Thymus (tissue), 11 donors: ENCODE measurements around the gene NSFL1C. TPM values are rescaled to one million over a fixed set of nuclear protein-coding genes. Genes with fewer than 3 reads are reported as not detected.
"Not testable (repeated sequence)": the region's sequence is repeated elsewhere in the genome, so short reads cannot be mapped to it uniquely, and the experiment has no call there.

Source experiments
- DNase-seq, 9 donors: peaks; one replicate each; pipeline ENCODE4 v3.0.0-alpha.2; 2013; ENCODE audit warnings: low spot score in 9 of 9, low read depth in 6 of 9, missing footprints in 1 of 9
- H3K27ac ChIP-seq, 2 donors: one replicate each; pipeline ENCODE4 v1.5.1; 2013; ENCODE audit warnings: control low read depth in 1 of 2, low read depth in 1 of 2, low read length in 1 of 2, mild to moderate bottlenecking in 1 of 2, moderate library complexity in 1 of 2
- H3K27me3 ChIP-seq, 2 donors: one replicate each; pipeline ENCODE4 v1.5.1; 2013; ENCODE audit warnings: low read length in 1 of 2; ENCODE audit not compliant: control insufficient read depth in 2 of 2, insufficient read depth in 1 of 2
- H3K36me3 ChIP-seq, 2 donors: one replicate each; pipeline ENCODE4 v1.5.1; 2013; ENCODE audit warnings: low read length in 1 of 2, mild to moderate bottlenecking in 1 of 2, moderate library complexity in 1 of 2; ENCODE audit not compliant: control insufficient read depth in 2 of 2, insufficient read depth in 2 of 2
- H3K4me1 ChIP-seq, 2 donors: one replicate each; pipeline ENCODE4 v1.5.1; 2013; ENCODE audit warnings: low read length in 2 of 2; ENCODE audit not compliant: control insufficient read depth in 2 of 2, insufficient read depth in 2 of 2
- H3K4me3 ChIP-seq, 2 donors: one replicate each; pipeline ENCODE4 v1.5.1; 2013; ENCODE audit warnings: low read length in 2 of 2, control low read depth in 1 of 2, mild to moderate bottlenecking in 1 of 2
- H3K9me3 ChIP-seq, 2 donors: one replicate each; pipeline ENCODE4 v1.5.1; 2013; ENCODE audit warnings: low read length in 1 of 2, mild to moderate bottlenecking in 1 of 2; ENCODE audit not compliant: control insufficient read depth in 2 of 2, insufficient read depth in 1 of 2
- WGBS: extraction: QIAGEN DNeasy Blood & Tissue Kit; methylation state at CpG from one replicate; pipeline ENCODE4 v1.1.7; 2013; 5-methylcytosine and 5-hydroxymethylcytosine counted together
- polyA plus RNA-seq: library from polyadenylated mRNA; stranded (reverse); fragments of 200-250 nt; gene quantifications from one replicate; pipeline ENCODE4 v1.2.3, GENCODE V29; 2013
- total RNA-seq: library from RNA; stranded (reverse); fragments of 120-200 nt; gene quantifications from one replicate; pipeline ENCODE4 v1.2.4, GENCODE V29; 2013
- donor health status: healthy.

NSFL1C gene
- total and polyA plus RNA-seq, 2 donors, result 36.1 to 48.0 TPM

DNA sequence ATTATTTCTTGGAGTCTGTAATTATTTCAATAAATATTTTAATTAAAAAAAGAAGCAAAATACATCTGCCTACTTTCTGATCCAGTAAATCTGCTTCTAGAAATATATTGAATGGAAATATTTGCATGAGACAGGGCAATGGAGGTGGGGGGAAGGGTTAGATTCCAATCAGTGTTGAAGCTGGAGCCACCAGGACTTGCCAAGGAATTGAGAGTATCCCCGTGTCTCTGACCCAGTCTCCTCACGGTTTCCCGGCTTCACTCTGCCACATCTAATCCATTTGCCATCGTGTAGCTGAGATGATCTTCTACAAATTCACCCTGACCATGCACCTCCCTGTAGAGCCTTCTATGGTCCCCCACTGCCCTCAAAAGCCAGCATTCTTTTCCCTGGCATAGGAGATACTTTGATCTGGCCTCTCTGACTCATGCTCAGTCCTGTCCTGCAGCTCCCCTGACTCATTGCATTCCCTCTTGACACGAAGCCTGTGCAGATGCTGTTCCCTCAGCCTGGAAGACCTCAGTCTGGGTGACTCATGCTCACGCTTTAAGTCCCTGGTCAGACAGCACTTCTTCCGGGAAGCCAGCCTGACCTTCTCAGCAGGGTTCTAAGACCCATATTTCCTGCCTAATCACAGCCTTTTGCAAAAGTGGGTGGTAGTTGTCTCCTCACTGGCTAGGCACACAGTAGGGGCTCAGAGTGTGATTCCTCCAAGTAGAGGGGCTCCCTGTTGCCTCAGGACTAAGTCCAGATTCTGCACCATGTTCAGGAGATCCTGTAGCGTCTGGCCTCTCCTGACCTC lies 50.8 kb downstream of the NSFL1C start:
- Histone ChIP-seq H3K27ac (no peak overlapping the region), H3K4me3 (no peak overlapping the region), H3K9me3 (peaks cover 0 to 1% of the 10 kb centered on the region in 2 donors), H3K4me1 (no peaks in the 10 kb centered on the region), H3K27me3 (peaks cover 0 to 2% of the 10 kb centered on the region in 2 donors), H3K36me3 (no peaks in the 10 kb centered on the region)
- DNase-seq, result no peak
- 96% methylated on average over 8 of the region's 8 CpGs for WGBS

DNA sequence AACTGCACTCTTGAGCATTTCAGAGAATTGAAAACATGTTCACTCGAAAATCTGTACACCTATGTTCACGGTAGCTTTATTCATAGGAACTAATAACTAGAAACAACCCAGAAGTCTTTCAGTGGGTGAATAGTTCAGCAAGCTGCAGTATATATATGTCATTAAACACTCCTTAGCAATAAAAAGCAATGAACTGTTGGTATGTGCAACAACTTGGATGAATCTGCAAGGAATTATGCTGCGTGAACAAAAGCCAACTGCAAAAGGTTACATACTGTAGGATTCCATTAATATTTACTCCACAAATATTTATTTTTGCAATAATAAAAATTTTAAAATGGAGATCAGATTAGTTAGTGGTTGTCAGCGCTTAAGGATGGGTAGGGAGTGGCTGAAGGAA lies 51.7 kb downstream of the NSFL1C start:
- no peak for DNase-seq
- no peaks in the 10 kb centered on the region for H3K4me1 ChIP-seq
- H3K4me3 ChIP-seq, result no peak overlapping the region
- H3K36me3 ChIP-seq, result no peaks in the 10 kb centered on the region
- H3K27me3 ChIP-seq, result peaks cover 0 to 2% of the 10 kb centered on the region in 2 donors
- H3K9me3 ChIP-seq, result peaks cover 0 to 1% of the 10 kb centered on the region in 2 donors
- WGBS, result 96% methylated on average over 4 of the region's 4 CpGs
- no peak overlapping the region for H3K27ac ChIP-seq

DNA sequence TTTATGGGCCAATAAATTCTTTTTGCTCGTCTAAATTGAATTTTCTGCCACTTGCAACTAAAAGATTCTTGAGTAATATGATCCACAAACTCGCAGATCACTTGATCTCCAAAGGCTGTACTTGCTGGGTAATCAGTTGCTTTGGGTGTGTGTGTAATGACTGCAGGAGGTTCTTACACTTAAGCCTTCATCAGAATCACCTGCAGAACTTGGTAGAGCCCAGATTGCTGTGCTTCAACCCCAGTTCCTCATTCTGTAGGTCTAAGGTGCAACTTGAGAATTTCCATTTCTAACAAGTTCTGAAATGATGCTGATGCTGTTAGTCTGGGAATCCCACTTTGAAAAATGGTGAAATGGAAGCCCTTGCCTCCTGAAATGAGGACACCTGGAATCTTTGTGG lies 60.8 kb downstream of the NSFL1C start:
- Histone ChIP-seq H3K27ac (no peak overlapping the region), H3K4me3 (no peak overlapping the region), H3K4me1 (no peaks in the 10 kb centered on the region), H3K9me3 (no peaks in the 10 kb centered on the region), H3K27me3 (no peaks in the 10 kb centered on the region), H3K36me3 (no peaks in the 10 kb centered on the region)
- DNase-seq, result no peak
- 71% methylated on average over 2 of the region's 2 CpGs for WGBS

DNA sequence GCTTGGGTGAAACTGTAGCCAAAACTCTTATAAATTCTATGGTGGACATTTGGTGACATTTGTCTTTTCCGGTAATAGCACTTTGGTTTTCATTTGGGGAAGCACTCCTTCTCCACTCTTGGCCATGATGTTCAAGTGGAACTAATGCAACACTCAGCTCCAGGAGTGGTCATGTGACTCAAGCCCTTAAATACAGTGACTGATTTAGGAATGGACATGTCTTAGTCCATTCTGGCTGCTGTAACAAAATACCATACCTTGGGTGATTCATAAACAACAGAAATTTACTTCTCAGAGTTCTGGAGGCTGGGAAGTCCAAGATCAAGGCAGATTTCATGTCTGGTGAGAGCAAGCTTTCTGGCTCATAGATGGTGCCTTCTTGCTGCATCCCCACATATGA lies 63.0 kb downstream of the NSFL1C start:
- Histone ChIP-seq H3K36me3 (no peaks in the 10 kb centered on the region), H3K4me1 (no peaks in the 10 kb centered on the region), H3K9me3 (no peaks in the 10 kb centered on the region), H3K27ac (no peak overlapping the region), H3K27me3 (no peaks in the 10 kb centered on the region), H3K4me3 (no peak overlapping the region)
- no peak for DNase-seq
- 52% methylated on average over 1 of the region's 1 CpG for WGBS

DNA sequence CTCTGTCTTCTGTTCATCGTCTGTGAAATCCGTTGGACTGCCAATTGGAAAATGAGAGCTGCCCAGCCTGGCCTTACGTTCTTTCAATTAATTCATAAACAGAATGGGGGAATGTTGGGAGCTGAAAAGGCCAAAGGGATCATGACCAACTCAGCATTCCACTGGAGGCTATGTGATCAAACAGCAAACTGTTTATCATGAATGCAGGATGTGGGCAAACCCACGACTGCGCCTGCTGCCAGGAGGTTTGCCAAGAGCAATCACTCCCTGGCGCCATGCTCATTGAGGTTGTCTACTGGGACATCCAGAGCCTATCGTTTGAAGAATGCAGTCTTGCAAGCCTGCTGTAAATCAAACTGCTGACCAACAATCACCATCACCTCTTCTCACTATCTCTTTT lies 64.5 kb downstream of the NSFL1C start:
- no peak for DNase-seq
- 65% methylated on average over 7 of the region's 7 CpGs for WGBS

DNA sequence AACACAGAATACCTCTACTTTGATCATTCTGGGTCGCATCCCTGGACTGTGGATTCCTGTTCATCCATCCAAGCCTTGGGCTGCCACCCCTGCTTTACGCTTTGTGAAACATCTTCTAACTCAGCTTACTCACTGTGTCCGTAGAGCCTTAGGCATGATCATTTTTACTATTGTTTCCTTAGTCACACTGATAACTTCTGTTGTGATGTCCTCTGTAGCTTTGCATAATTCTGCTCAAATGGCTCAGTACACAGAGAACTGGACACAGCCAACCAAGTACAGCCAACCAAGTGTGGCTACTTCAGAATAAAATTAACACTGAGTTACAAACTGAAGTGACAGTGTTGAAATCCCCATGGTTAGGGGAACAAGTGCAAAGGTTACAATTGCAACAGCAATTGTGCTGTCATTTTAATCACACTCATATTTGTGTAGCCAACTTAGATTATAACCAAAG lies 65.2 kb downstream of the NSFL1C start:
- H3K4me1 ChIP-seq, result peaks cover 0 to 4% of the 10 kb centered on the region in 2 donors
- 100% methylated on average over 3 of the region's 3 CpGs for WGBS
- DNase-seq, result no peak
- H3K36me3 ChIP-seq, result no peaks in the 10 kb centered on the region
- H3K9me3 ChIP-seq, result no peaks in the 10 kb centered on the region
- H3K27ac ChIP-seq, result no peak overlapping the region
- H3K27me3 ChIP-seq, result no peaks in the 10 kb centered on the region
- H3K4me3 ChIP-seq, result no peak overlapping the region

More for the DNA sequence above, 64.5 kb downstream of the NSFL1C start:
- peaks cover 0 to under 1% of the 10 kb centered on the region in 2 donors for H3K4me1 ChIP-seq
- no peaks in the 10 kb centered on the region for H3K36me3 ChIP-seq
- H3K27me3 ChIP-seq, result no peaks in the 10 kb centered on the region
- H3K4me3 ChIP-seq, result no peak overlapping the region
- no peaks in the 10 kb centered on the region for H3K9me3 ChIP-seq
- no peak overlapping the region for H3K27ac ChIP-seq

DNA sequence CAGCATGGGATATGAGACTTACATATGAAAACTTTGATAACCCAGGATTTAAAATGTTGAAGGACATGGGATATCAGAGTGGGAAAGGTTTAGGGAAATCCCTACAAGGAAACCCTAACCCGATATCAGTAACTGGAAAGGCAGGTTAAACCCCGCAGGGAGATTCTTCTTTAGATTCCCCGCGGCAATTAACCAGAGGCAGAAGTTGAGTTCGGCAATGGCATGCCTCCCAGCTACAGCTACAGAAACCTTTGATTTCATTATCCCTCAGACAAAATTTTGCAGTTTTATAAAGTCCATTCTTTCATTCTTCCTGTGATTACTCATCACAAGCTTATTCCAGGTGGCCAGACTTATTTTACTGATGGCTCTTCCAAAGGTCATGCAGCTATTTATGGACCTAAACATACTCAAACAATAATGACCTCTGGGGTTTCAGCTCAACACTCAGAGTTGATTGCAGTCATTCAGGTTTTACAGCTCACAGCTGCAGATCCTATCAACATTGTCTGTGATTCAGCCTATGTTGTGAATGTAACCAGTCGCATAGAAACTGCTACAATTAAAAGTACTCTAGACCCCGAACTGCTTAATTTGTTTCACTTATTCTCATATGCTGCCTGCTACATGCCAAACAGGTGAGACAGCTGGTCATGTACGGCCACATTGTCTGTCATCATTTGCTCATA lies 66.8 kb downstream of the NSFL1C start:
- WGBS, result 95% methylated on average over 8 of the region's 8 CpGs
- not testable (repeated sequence) for H3K27me3 ChIP-seq, H3K9me3 ChIP-seq, H3K4me1 ChIP-seq, DNase-seq, H3K4me3 ChIP-seq, H3K27ac ChIP-seq, H3K36me3 ChIP-seq

DNA sequence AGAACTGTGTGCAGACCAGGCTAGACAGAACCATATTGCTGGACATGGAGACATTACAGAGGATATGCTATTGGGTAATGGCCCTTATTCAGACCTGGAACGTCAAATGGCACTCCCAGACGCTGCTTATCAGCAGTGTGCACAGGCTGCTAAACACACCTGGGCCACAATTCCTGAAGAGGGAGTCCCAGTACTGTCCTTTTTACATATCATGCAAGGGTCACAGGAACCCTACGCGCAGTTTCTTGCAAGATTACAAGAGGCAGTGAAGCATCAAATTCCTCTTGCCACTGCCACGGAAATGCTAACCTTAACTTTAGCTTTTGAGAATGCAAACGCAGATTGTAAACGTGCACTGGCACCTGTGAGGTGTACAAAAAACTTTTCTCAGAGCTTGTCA lies 68.5 kb downstream of the NSFL1C start:
- not testable (repeated sequence) for H3K27me3 ChIP-seq, H3K4me1 ChIP-seq, H3K9me3 ChIP-seq, H3K36me3 ChIP-seq, H3K27ac ChIP-seq, H3K4me3 ChIP-seq, DNase-seq
- 88% methylated on average over 7 of the region's 7 CpGs for WGBS

DNA sequence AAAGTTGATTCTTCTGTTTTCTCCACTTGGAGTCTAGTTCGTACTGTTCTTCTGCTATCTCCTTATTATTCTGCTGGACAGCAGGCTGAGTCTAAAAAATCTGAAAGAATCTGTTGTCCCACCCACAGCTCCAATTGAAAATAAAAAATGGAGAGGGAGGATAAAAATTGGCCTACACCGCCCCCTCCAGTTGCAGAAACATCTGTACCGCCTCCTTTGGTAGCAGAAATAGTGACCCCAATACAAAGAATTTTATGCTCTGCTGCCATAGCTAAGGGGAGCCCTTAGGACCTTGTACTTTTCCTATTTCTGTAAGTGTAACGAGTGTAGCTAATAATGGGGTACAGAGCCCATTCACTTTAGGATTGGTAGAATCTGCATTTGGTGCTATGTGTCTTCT lies 68.9 kb downstream of the NSFL1C start:
- Histone ChIP-seq H3K4me3 (no peak overlapping the region), H3K27ac (no peak overlapping the region), H3K27me3 (peaks cover 0 to 2% of the 10 kb centered on the region in 2 donors), H3K36me3 (no peaks in the 10 kb centered on the region), H3K4me1 (peaks cover 0 to 10% of the 10 kb centered on the region in 2 donors), H3K9me3 (no peaks in the 10 kb centered on the region)
- no peak for DNase-seq
- 96% methylated on average over 4 of the region's 4 CpGs for WGBS
